ENCODE measurements around the gene DPCD. TPM values are rescaled to one million over a fixed set of nuclear protein-coding genes. Genes with fewer than 3 reads are reported as not detected.
"Not testable (repeated sequence)": the region's sequence is repeated elsewhere in the genome, so short reads cannot be mapped to it uniquely, and the experiment has no call there.

DPCD gene
- total RNA-seq, 1 donor from 2014 or later: 9.1 TPM

GRCh38 chr10:101578192-101578591 lies 9.9 kb upstream of the DPCD start:
- ATAC-seq: no peak
- no peak for DNase-seq (ENCODE audit: low spot score)
- intact Hi-C loops (cut with DNase I): no loop called here

DNA sequence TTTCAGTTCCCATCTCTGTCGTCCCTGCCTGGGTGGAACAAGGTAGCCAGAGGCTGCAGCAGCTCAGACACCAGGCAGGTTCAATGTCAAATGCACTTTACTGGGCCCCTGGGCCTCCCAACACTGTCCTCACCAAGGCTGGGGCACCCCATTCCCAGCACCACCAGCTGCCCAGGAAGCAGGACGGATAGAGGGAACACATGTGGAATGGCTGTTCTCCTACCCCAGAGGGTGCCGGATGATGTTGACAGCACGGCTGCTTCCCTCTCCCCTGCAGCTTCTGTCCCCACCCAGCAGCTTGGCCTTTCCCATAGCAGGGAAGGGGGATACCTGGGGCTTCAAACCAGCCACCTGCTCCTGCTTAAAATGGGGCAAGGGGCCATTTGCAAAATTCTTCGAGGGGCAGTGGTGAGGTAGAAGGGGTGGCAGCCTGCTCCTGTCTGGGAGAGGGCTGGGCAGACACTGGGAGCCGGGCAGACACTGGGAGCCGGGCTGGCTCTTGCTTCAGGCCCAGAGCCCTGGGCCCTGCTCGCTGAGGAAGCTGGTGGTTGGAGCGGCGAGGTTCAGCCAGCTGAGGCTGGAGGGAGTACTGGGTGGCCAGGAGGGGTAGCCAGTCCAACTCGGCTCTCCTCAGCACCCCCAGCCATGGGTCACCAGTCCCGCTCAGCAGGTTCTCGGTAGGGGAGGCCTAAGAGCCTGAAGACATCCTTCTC lies 9.2 kb upstream of the DPCD start:
- intact Hi-C loops (cut with DNase I): no loop called here
- ATAC-seq (no peak), DNase-seq (ENCODE audit: low spot score) (no peak)

DNA sequence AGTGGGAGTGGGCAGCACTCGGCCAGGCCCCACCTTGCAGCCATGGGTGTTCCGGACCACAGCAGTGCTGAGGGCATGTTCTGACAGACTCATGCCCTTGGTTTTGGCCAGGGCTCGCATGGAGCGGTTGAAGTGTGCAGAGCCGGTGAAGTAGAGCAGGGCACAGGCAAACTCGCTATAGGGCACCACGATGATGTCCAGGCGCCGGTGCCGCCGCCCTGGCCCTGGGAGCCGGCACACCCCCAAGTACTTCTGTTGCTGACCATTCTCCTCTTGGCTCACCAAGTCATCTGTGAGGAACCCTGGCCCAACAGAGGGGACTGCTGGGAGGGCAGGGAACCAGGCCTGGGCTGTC lies 8.6 kb upstream of the DPCD start:
- ATAC-seq: no peak
- intact Hi-C loops (cut with DNase I): no loop called here
- DNase-seq (ENCODE audit: low spot score): no peak

DNA sequence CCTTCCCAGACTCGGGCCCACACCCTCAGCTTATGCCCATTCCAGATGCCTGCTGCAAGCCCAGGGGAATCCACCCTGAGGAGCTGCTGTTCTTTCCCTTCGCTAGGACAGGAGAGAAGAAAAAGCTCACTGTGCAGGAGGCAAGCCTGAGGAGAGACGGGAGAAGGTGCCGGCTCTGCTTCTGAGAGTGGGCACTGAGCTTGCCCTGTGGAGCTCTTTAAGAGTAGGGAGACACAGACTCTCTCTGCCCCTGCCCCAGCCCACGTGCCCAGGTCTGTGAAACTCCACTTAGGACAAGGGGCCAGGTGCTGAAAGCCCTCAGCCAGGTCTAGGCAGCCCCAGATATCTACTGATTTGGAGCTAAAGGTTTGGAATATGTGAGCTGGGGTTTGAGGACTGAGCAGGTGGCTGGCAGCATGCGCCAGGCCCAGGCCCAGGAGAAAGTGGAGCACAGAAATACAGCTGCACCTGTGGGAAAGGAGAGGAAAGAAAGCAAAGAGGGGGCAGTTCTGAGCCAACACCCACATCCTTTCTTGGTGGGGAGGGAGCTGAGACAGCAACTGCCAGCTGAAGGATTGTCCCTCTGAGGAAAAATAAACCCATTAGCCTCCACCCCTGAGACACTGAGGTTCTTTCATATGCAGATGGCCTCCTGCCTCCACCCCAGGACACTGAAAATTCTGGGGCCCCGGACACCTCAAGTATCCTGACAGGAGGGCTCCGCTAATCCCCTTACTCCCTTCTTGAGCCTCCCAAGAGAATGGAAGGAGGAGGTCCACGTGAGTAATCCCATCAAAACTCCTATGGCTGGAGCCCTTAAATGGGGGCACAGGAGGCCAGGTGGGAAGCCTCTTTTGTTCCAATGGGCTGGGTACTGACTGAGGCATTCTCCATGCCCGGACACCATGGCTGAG lies 7.4 kb upstream of the DPCD start:
- ATAC-seq (no peak), DNase-seq (ENCODE audit: low spot score) (no peak)
- intact Hi-C loops (cut with DNase I): no loop called here

DNA sequence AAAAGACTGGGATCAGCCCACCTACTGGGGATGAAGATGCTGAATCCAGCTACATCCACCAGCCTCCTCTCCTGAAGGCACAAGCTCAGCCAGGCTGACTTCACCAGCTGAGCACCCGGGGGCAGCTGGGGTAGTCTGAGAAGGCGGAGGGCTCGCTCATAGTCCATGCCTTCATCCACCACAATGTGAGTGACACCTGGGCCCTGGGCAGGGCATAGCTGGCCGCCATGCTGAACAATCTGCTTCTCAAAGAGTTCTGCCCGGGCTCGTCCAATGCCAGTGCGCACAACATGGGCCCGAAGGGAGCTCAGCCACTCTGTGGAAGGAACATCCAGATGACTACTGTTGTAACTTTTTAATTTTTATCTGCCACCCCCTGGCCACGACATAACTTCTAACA lies 2.3 kb upstream of the DPCD start:
- no peak for DNase-seq (ENCODE audit: low spot score)
- no peak for ATAC-seq
- intact Hi-C loops (cut with DNase I): no loop called here

DNA sequence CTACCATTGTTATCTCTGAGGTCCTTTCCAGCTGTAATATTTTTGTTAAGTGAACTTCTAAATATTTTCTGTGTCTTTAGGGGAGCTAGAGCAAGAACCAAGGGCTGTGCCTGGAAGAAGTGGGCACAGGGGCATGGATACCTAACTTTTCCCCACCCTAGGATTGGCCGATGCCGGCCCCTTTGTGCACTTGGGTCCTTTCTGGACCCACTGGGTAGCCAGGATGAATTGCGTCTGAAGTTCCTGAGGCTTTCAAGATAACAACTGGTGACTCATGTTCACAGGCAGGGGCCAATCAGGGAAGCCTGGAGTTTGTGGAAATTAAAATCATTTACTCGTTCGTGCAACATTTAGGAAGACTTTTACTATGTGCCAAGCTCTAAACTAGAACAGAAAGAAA lies 758 bp downstream of the DPCD start:
- intact Hi-C loops (cut with DNase I): no loop called here
- ATAC-seq (no peak), DNase-seq (ENCODE audit: low spot score) (no peak)

DNA sequence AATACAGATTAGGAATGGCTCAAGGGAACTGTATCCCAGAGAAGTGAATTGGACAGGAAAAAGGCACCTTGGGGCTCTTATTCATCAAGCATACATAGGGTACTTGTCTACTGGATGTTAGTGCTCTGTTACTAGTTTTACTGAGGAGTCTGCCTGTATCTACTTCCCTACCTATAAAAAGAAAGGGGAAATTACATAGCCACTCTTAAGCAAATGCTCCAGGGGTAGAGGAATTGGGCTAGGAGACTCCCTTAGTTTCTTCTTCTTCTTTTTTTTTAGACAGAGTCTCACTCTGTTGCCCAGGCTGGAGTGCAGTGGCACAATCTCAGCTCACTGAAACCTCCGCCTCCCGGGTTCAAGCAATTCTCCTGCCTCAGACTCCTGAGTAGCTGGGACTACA lies 5.2 kb downstream of the DPCD start:
- DNase-seq (ENCODE audit: low spot score); ATAC-seq; intact Hi-C loops (cut with DNase I): not testable (repeated sequence)

DNA sequence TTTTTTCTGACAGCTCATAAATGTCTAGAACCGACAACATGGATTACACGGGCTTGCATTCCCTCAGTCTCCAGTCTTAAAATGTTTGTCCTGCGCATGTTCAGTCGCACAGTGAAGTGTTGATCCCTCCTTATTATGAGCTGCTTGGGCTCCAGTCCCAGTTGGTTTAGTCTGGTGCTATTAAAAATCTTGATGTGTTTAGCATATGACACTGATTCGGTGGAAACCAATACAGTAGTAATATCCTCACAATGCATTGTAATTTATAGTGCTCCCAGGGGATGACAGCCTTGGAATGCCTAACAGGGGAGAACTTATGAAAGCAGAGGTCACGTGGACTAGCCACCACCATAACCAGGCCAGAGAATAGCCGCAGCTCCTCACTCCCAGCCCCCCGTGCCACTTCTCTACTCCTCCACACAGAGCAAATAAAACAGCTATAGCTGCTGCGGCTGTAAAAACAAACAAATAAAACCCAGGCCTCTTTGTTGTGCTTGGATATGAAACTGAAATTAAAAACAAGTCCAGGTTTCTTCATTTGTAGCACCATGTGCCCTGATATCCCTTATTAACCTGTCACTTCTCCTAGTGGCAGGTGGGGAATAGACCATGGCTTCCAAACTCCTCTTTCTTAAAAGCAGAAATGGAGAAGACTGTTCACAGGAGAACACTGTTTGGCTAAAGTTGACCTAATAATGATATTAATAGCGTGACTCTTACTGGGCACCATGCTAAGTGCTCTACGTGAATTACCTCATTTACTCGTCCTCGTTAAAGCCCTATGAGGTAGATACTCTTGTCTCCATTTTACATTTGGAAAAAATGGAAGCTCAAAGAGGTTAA lies 7.7 kb downstream of the DPCD start:
- ATAC-seq: peak; percentile 68
- intact Hi-C loops (cut with DNase I): no loop called here
- no peak for DNase-seq (ENCODE audit: low spot score)

GRCh38 chr10:101597091-101597900 lies 9.2 kb downstream of the DPCD start:
- ATAC-seq: no peak
- intact Hi-C loops (cut with DNase I): no loop called here
- DNase-seq (ENCODE audit: low spot score): no peak

DNA sequence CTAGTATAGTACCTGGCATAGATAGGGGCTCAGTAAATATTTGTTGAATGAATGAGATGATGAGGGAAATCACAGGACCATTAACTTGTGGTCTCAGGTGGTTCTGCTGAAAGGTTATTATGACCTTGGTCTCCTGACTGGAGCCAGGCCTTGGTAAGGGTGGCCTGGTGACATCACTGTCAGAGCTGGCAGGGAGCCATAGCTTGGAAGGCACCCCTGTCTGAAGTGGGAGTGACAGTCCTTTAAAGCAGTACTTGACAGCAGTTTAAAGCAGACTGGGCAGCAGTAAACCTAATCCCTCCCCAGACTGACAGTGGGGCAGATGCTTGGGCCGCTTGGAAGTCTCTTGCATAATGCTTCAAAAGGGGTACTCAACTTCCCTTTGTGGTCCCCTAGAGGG lies 13.4 kb downstream of the DPCD start:
- DNase-seq (ENCODE audit: low spot score) (no peak), ATAC-seq (no peak)
- intact Hi-C loops (cut with DNase I): no loop called here

GRCh38 chr10:101602761-101603398 lies 14.8 kb downstream of the DPCD start:
- peak; percentile 93 for ATAC-seq
- DNase-seq (ENCODE audit: low spot score): peak; percentile 84
- intact Hi-C loops (cut with DNase I): no loop called here

DNA sequence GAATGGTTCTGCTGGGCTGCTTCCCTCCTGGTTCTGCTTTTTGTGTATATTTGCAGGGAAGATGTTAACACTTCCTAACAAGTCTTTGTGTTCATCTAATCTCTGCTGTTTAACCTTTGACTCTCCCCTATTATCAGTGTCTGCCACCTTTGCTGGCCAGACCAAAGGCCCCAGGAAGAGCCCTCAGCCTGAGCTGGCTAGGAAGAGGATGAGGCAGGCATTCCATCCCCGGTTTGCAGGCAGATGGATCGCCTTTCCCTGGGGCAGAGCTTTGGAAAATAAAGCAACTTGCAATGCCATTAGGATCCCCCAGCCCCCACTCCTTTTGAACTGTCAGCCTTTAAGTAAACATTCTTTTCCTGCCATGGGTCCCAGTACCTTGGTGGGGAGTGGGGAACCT lies 19.0 kb downstream of the DPCD start:
- intact Hi-C loops (cut with DNase I): loop anchor here (5.0 kb wide), 1 partner anchor 170 kb away; the partner anchor contains the start of gene FGF8
- DNase-seq (ENCODE audit: low spot score) (no peak), ATAC-seq (no peak)

GRCh38 chr10:101609481-101609880 lies 21.4 kb downstream of the DPCD start:
- intact Hi-C loops (cut with DNase I): loop anchor here (5.0 kb wide), 1 partner anchor 168 kb away; the partner anchor contains the start of gene FGF8
- ATAC-seq (no peak), DNase-seq (ENCODE audit: low spot score) (no peak)

- intact Hi-C loops (cut with DNase I): no loop called here
- ATAC-seq (peak; percentile 29), DNase-seq (ENCODE audit: low spot score) (no peak)
Measured at GRCh38 chr10:101611096-101611905, 23.2 kb downstream of the DPCD start.

DNA sequence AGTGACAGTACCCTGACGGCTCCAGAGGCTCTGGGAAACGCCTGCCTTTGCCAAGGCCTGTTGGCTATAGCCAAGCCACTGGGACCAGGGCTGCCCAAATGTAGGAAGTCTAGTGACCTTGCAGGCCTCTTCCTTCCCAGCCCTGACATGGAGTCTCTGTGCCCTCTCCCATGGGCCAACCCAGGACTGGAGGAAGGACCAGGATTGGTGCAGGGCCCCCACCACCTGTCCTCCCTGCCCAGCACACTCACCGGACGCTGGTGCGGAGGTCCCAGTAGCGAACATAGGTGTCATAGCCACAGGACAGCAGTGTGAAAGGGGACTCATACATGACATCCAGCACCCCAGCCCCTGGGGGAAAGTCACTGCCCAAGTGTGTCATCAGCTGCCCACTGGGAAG lies 24.0 kb downstream of the DPCD start:
- no peak for ATAC-seq
- intact Hi-C loops (cut with DNase I): no loop called here
- DNase-seq (ENCODE audit: low spot score): no peak

DNA sequence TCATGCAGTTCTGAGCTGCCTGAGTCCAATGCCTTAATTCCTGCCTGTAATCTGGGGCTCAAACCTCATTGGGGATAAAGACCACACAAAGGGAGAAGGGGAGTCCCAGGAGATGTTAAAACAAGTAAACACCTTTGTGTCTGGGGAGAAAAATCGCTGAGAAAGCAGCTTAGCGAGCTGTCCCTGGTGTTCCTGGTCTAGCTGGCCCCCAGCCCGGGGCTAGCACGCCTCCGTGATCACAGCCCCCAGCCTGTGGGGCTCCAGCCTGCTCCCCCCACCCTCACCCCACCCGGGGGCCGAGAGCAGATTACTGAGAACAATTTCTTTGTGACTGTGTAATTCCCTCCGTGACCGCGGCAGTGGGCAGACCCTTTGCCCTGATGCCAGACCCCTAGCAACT lies 24.8 kb downstream of the DPCD start:
- ATAC-seq: no peak
- intact Hi-C loops (cut with DNase I): no loop called here
- DNase-seq (ENCODE audit: low spot score): no peak

DNA sequence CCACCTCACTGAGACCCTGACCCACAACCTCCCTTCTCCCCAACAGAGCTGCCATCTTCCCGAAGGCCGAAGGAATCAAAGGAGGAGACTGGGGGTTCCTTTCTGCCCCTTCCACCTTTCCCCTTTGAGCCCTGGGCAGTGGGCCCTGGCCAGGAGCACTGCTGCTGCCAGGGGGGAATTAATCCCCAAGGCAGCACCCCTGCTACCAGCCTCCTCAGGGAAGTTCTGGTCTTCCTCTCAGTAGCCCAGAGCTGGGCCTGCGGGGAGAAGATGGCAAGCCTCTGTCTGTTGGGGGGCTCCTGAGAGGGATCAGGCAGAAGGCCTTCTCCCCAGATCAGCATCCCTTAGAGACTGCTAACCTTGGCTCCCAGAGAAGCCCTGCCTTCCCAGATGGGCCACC lies 25.5 kb downstream of the DPCD start:
- DNase-seq (ENCODE audit: low spot score) (no peak), ATAC-seq (no peak)
- intact Hi-C loops (cut with DNase I): no loop called here

All from sciatic nerve (tissue), 2 donors.